ENCODE measurements around the gene PITPNB. TPM values are rescaled to one million over a fixed set of nuclear protein-coding genes. Genes with fewer than 3 reads are reported as not detected.

PITPNB gene
- 10 to 100 TPM; 41.1 to 49.2 (median 47.5) TPM for total RNA-seq

DNA sequence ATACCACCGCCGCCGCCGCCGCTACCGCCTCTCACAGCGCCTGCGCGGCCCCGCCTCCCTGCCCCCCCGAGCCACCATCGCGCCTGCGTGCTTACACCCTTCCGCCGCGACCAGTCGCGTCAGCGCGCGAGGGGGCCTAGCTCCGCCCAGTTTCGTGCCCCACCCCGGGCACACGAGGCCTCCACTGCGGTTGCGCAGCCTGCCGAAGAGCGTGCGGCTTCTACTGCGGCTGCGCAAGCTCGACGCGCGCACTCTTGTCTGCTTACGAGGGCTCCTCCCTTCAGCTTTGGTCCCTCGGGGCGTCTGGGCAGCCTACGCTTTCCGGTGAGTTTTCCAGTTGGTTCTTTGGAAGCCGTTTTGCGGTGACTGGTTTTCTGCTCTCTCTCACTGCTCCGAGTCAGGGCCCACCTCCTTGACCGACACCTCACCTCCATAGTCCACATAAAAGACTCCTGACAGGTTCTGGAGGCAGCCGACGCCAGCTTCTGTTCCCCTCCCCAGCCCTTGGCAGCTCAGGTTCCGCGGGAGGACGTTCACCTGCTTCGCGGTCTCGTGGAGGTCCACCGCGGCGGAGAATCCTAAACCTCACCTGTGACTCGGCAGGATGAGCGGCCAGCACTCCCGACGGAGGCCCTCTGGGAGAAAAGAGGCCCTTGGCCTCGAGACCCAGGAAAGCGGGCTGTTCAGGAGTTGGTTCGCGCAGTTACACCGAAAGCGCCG lies at the start of gene PITPNB:
TSS of gene PITPNB (minus strand) at position 35 of the 720 bp plus-strand sequence. CDS start 65 bp downstream, outside the sequence.
- Histone ChIP-seq H3K4me1 (peaks cover 0 to 3% of the 10 kb centered on the region in 2 donors), H3K27ac (peak within 1 kb of the TSS; percentile 92 to 99), H3K36me3 (no peaks in the 10 kb centered on the region), H3K4me3 (peak within 1 kb of the TSS; percentile 74 to 100 (median 97)), H3K9me3 (no peaks in the 10 kb centered on the region), H3K27me3 (no peaks in the 10 kb centered on the region)
- intact Hi-C loops (cut with DNase I; ENCODE audit: low total_unique reads): no loop called here
- TF ChIP-seq POLR2A (IDR thresholded peaks at IDR 0.05): peak; percentile 70
- TF ChIP-seq POLR2AphosphoS5 (IDR thresholded peaks at IDR 0.05): peak; percentile 18 to 84 (median 65)
- TF ChIP-seq, protein P1, sequence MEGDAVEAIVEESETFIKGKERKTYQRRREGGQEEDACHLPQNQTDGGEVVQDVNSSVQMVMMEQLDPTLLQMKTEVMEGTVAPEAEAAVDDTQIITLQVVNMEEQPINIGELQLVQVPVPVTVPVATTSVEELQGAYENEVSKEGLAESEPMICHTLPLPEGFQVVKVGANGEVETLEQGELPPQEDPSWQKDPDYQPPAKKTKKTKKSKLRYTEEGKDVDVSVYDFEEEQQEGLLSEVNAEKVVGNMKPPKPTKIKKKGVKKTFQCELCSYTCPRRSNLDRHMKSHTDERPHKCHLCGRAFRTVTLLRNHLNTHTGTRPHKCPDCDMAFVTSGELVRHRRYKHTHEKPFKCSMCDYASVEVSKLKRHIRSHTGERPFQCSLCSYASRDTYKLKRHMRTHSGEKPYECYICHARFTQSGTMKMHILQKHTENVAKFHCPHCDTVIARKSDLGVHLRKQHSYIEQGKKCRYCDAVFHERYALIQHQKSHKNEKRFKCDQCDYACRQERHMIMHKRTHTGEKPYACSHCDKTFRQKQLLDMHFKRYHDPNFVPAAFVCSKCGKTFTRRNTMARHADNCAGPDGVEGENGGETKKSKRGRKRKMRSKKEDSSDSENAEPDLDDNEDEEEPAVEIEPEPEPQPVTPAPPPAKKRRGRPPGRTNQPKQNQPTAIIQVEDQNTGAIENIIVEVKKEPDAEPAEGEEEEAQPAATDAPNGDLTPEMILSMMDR (IDR thresholded peaks at IDR 0.05): peak in 1 of 3 donors; percentile 9
- peak; percentile 93 to 96 for DNase-seq (ENCODE audit: low spot score in 2 of 2)

GRCh38 chr22:27966168-27967064 lies 47.4 kb upstream of the PITPNB start:
- H3K9me3 ChIP-seq: peaks cover 0 to 13% of the 10 kb centered on the region in 2 donors
- no peak for DNase-seq (ENCODE audit: low spot score in 2 of 2)
- H3K4me1 ChIP-seq: no peaks in the 10 kb centered on the region
- H3K27me3 ChIP-seq: no peaks in the 10 kb centered on the region
- intact Hi-C loops (cut with DNase I; ENCODE audit: low total_unique reads): no loop called here
- no peak overlapping the region for H3K4me3 ChIP-seq
- H3K36me3 ChIP-seq: no peaks in the 10 kb centered on the region
- H3K27ac ChIP-seq: no peak overlapping the region
- TF ChIP-seq POLR2AphosphoS5 (IDR thresholded peaks at IDR 0.05) (no peak), POLR2A (IDR thresholded peaks at IDR 0.05) (no peak)
- TF ChIP-seq, protein P1 (IDR thresholded peaks at IDR 0.05): no peak

- no peak overlapping the region for H3K4me3 ChIP-seq
- H3K9me3 ChIP-seq: no peaks in the 10 kb centered on the region
- no peak for DNase-seq (ENCODE audit: low spot score in 2 of 2)
- H3K27me3 ChIP-seq: no peaks in the 10 kb centered on the region
- H3K27ac ChIP-seq: no peak overlapping the region
- no peaks in the 10 kb centered on the region for H3K36me3 ChIP-seq
- no peaks in the 10 kb centered on the region for H3K4me1 ChIP-seq
- TF ChIP-seq, protein P1 (IDR thresholded peaks at IDR 0.05): no peak
- TF ChIP-seq POLR2AphosphoS5 (IDR thresholded peaks at IDR 0.05) (no peak), POLR2A (IDR thresholded peaks at IDR 0.05) (no peak)
- intact Hi-C loops (cut with DNase I; ENCODE audit: low total_unique reads): no loop called here
Measured at GRCh38 chr22:27962268-27963044, 43.4 kb upstream of the PITPNB start.

- Histone ChIP-seq H3K36me3 (no peaks in the 10 kb centered on the region), H3K4me3 (no peak overlapping the region), H3K27ac (no peak overlapping the region), H3K27me3 (no peaks in the 10 kb centered on the region), H3K9me3 (no peaks in the 10 kb centered on the region), H3K4me1 (no peaks in the 10 kb centered on the region)
- TF ChIP-seq POLR2AphosphoS5 (IDR thresholded peaks at IDR 0.05): no peak
- TF ChIP-seq POLR2A (IDR thresholded peaks at IDR 0.05): no peak
- TF ChIP-seq, protein P1 (IDR thresholded peaks at IDR 0.05): no peak
- DNase-seq (ENCODE audit: low spot score in 2 of 2): no peak
- intact Hi-C loops (cut with DNase I; ENCODE audit: low total_unique reads): no loop called here
Measured at GRCh38 chr22:27961680-27962079, 42.6 kb upstream of the PITPNB start.

Data from breast epithelium (tissue), 4 donors.